COLO668 (cell line): ENCODE data around the gene BICC1.
"Not testable (repeated sequence)": the region's sequence is repeated elsewhere in the genome, so short reads cannot be mapped to it uniquely, and the experiment has no call there.

Source experiments
- DNase-seq: peaks from one replicate; lab custom pipeline; 2025; ENCODE audit not compliant: unreplicated experiment; lab: John Stamatoyannopoulos, UW

The BICC1 gene

GRCh38 chr10:58844680-58845079, 332.0 kb downstream of the BICC1 start:
- DNase-seq, result no peak

GRCh38 chr10:58846856-58847255, 334.2 kb downstream of the BICC1 start:
- DNase-seq, result no peak

GRCh38 chr10:58851606-58852005, 338.9 kb downstream of the BICC1 start:
- DNase-seq, result no peak

GRCh38 chr10:58853668-58854067, 341.0 kb downstream of the BICC1 start:
- DNase-seq, result no peak

- no peak for DNase-seq
Measured at GRCh38 chr10:58854811-58855210, 342.1 kb downstream of the BICC1 start.

- no peak for DNase-seq
Measured at GRCh38 chr10:58856508-58857240, 344.0 kb downstream of the BICC1 start.

GRCh38 chr10:58857251-58857805, 344.7 kb downstream of the BICC1 start:
- no peak for DNase-seq

- not testable (repeated sequence) for DNase-seq
Measured at GRCh38 chr10:58858123-58858522, 345.5 kb downstream of the BICC1 start.

- DNase-seq, result no peak
Measured at GRCh38 chr10:58859526-58859925, 346.9 kb downstream of the BICC1 start.

GRCh38 chr10:58867683-58868082, 355.0 kb downstream of the BICC1 start:
- no peak for DNase-seq

- DNase-seq, result no peak
Measured at GRCh38 chr10:58868736-58869435, 356.2 kb downstream of the BICC1 start.

GRCh38 chr10:58870070-58870469, 357.4 kb downstream of the BICC1 start:
- no peak for DNase-seq

GRCh38 chr10:58873161-58873560, 360.5 kb downstream of the BICC1 start:
- no peak for DNase-seq
